ENCODE measurements around the gene CNTNAP2. TPM values are rescaled to one million over a fixed set of nuclear protein-coding genes. Genes with fewer than 3 reads are reported as not detected.

Gene CNTNAP2
- total RNA-seq, 1 experiment from 2014 or later = 0.03 TPM

GRCh38 chr7:148182264-148182663, 2065.7 kb downstream of the CNTNAP2 start:
- DNase-seq (ENCODE audit: low spot score) = no peak

GRCh38 chr7:148185041-148185440, 2068.4 kb downstream of the CNTNAP2 start:
- no peak for DNase-seq (ENCODE audit: low spot score)

GRCh38 chr7:148187471-148187870, 2070.9 kb downstream of the CNTNAP2 start:
- no peak for DNase-seq (ENCODE audit: low spot score)

GRCh38 chr7:148191391-148192065, 2074.9 kb downstream of the CNTNAP2 start:
- peak; percentile 23 for DNase-seq (ENCODE audit: low spot score)

GRCh38 chr7:148192491-148192890, 2075.9 kb downstream of the CNTNAP2 start:
- no peak for DNase-seq (ENCODE audit: low spot score)

- DNase-seq (ENCODE audit: low spot score) = no peak
These were observed 2085.4 kb downstream of the CNTNAP2 start for GRCh38 chr7:148201992-148202391.

- no peak for DNase-seq (ENCODE audit: low spot score)
These were observed 2088.2 kb downstream of the CNTNAP2 start for GRCh38 chr7:148204639-148205304.

- no peak for DNase-seq (ENCODE audit: low spot score)
These were observed 2093.1 kb downstream of the CNTNAP2 start for GRCh38 chr7:148209643-148210190.

GRCh38 chr7:148210804-148211325, 2094.3 kb downstream of the CNTNAP2 start:
- no peak for DNase-seq (ENCODE audit: low spot score)

- no peak for DNase-seq (ENCODE audit: low spot score)
These were observed 2095.1 kb downstream of the CNTNAP2 start for GRCh38 chr7:148211740-148212151.

- no peak for DNase-seq (ENCODE audit: low spot score)
These were observed 2096.1 kb downstream of the CNTNAP2 start for GRCh38 chr7:148212731-148213130.

- DNase-seq (ENCODE audit: low spot score) = no peak
These were observed 2097.5 kb downstream of the CNTNAP2 start for GRCh38 chr7:148214101-148214500.

GRCh38 chr7:148218603-148219002, 2102.0 kb downstream of the CNTNAP2 start:
- DNase-seq (ENCODE audit: low spot score) = no peak

- no peak for DNase-seq (ENCODE audit: low spot score)
These were observed 2106.1 kb downstream of the CNTNAP2 start for GRCh38 chr7:148222721-148223120.

- DNase-seq (ENCODE audit: low spot score) = no peak
These were observed 2106.6 kb downstream of the CNTNAP2 start for GRCh38 chr7:148223160-148223559.

- no peak for DNase-seq (ENCODE audit: low spot score)
These were observed 2107.1 kb downstream of the CNTNAP2 start for GRCh38 chr7:148223738-148224137.

- DNase-seq (ENCODE audit: low spot score) = no peak
These were observed 2113.7 kb downstream of the CNTNAP2 start for GRCh38 chr7:148230296-148230695.

GRCh38 chr7:148230883-148231282, 2114.3 kb downstream of the CNTNAP2 start:
- no peak for DNase-seq (ENCODE audit: low spot score)

GRCh38 chr7:148232784-148233183, 2116.2 kb downstream of the CNTNAP2 start:
- DNase-seq (ENCODE audit: low spot score) = no peak

GRCh38 chr7:148234715-148235114, 2118.1 kb downstream of the CNTNAP2 start:
- DNase-seq (ENCODE audit: low spot score) = no peak

- no peak for DNase-seq (ENCODE audit: low spot score)
These were observed 2122.2 kb downstream of the CNTNAP2 start for GRCh38 chr7:148238761-148239325.

GRCh38 chr7:148241700-148242293, 2125.2 kb downstream of the CNTNAP2 start:
- no peak for DNase-seq (ENCODE audit: low spot score)

Measured in HT-29 (cell line).